OCI-LY7 (cell line): ENCODE data around the gene PRX. TPM values are rescaled to one million over a fixed set of nuclear protein-coding genes. Genes with fewer than 3 reads are reported as not detected.
"Not testable (repeated sequence)": the region's sequence is repeated elsewhere in the genome, so short reads cannot be mapped to it uniquely, and the experiment has no call there.

Experiments used
- BruUV-seq: library from RNA; stranded (reverse); fragments of 400-500 nt; replicated peaks from 2 replicates; lab custom pipeline; 2021; lab: Mats Ljungman, UMichigan
- CTCF ChIA-PET: fragments of 300-600 bp; sonication (Branson Sonifier 250); formaldehyde crosslinking; loops from one replicate; lab custom pipeline; 2022; ENCODE audit warnings: antibody characterized with exemption; ENCODE audit not compliant: unreplicated experiment; lab: Charles Lee
- POLR2A ChIA-PET: fragments of 300-600 bp; sonication (Branson Sonifier 250); formaldehyde crosslinking; loops from one replicate; lab custom pipeline; 2022; ENCODE audit warnings: antibody characterized with exemption; lab: Charles Lee
- DNase-seq: peaks from one replicate; pipeline ENCODE4 v3.0.0-alpha.2; 2015; ENCODE audit warnings: low spot score
- H2AFZ ChIP-seq: fragments of 200-600 bp; sonication (generic), shearing (Covaris generic); 2 replicates; pipeline ENCODE4 v1.6.1; 2014; ENCODE audit warnings: mild to moderate bottlenecking, antibody characterized with exemption, low read length, moderate library complexity
- H3K27ac ChIP-seq: fragments of 200-600 bp; sonication (generic); 2 replicates; pipeline ENCODE4 v1.5.1; 2014; ENCODE audit warnings: mixed run types, low read depth, mild to moderate bottlenecking, moderate library complexity, low read length, inconsistent platforms; ENCODE audit not compliant: poor library complexity, severe bottlenecking
- H3K36me3 ChIP-seq: fragments of 200-600 bp; sonication (generic); 2 replicates; pipeline ENCODE4 v1.6.1; 2014; ENCODE audit warnings: mild to moderate bottlenecking, antibody characterized with exemption, low read length, moderate library complexity, mixed read lengths; ENCODE audit not compliant: insufficient read depth
- H3K4me1 ChIP-seq: fragments of 200-600 bp; sonication (generic); 2 replicates; pipeline ENCODE4 v1.5.1; 2014; ENCODE audit warnings: mild to moderate bottlenecking, low read length; ENCODE audit not compliant: insufficient read depth, poor library complexity, severe bottlenecking
- H3K4me2 ChIP-seq: fragments of 200-600 bp; sonication (generic); 2 replicates; pipeline ENCODE4 v1.6.1; 2014; ENCODE audit warnings: mild to moderate bottlenecking, low read length
- H3K4me3 ChIP-seq: fragments of 200-600 bp; sonication (generic); 2 replicates; pipeline ENCODE4 v1.5.1; 2014; ENCODE audit warnings: mild to moderate bottlenecking, low read depth, low read length; ENCODE audit not compliant: poor library complexity, severe bottlenecking
- H3K79me2 ChIP-seq: fragments of 200-600 bp; sonication (generic); 2 replicates; pipeline ENCODE4 v1.6.1; 2016; ENCODE audit warnings: low read depth, mild to moderate bottlenecking, low read length, moderate library complexity, mixed read lengths; ENCODE audit not compliant: insufficient read depth
- H3K9me2 ChIP-seq: fragments of 200-600 bp; sonication (generic); 2 replicates; pipeline ENCODE4 v1.6.1; 2016; ENCODE audit warnings: mild to moderate bottlenecking, low read length, mixed read lengths; ENCODE audit not compliant: insufficient read depth
- H3K9me3 ChIP-seq: fragments of 200-600 bp; sonication (generic); 2 replicates; pipeline ENCODE4 v1.6.1; 2014; ENCODE audit warnings: mild to moderate bottlenecking, mixed run types, low read length, mixed read lengths
- H4K20me1 ChIP-seq: fragments of 200-600 bp; sonication (generic); 2 replicates; pipeline ENCODE4 v1.6.1; 2014; ENCODE audit warnings: mild to moderate bottlenecking, antibody characterized with exemption, low read length, moderate library complexity, mixed read lengths; ENCODE audit not compliant: insufficient read depth
- CTCF ChIP-seq: fragments of 200-600 bp; sonication (generic); conservative IDR thresholded peaks from 2 replicates; pipeline ENCODE4 v1.5.1; 2014; ENCODE audit warnings: mild to moderate bottlenecking, antibody characterized with exemption, low read length, moderate library complexity, mixed read lengths
- EZH2phosphoT487 ChIP-seq: fragments of 200-600 bp; sonication (generic); IDR thresholded peaks from 2 replicates; pipeline ENCODE4 v1.6.1; 2018; ENCODE audit warnings: low read depth, borderline replicate concordance, mild to moderate bottlenecking, mixed run types, antibody characterized with exemption, low read length, moderate library complexity, mixed read lengths
- intact Hi-C: fragments of 100-400 bp; cut with micrococcal nuclease; formaldehyde crosslinking; loops from one replicate; pipeline ENCODE4 v1.10.0; 2022; ENCODE audit not compliant: unreplicated experiment
- total RNA-seq, 2 experiments: library from RNA; depleted of rRNA in 1 of 2; stranded (reverse); fragments of >200 nt in 1 of 2; shearing (Covaris generic) in 1 of 2; gene quantifications; 2 replicates each; pipeline ENCODE4 v1.2.3, GENCODE V29; 2014 to 2022

The PRX gene
- total RNA-seq, 2 experiments from 2014 or later, result 2.2 to 4.9 TPM

- Histone ChIP-seq H2AFZ (no peak overlapping the region), H3K79me2 (no peaks in the 10 kb centered on the region), H4K20me1 (no peaks in the 10 kb centered on the region), H3K4me1 (peaks cover 38% of the 10 kb centered on the region), H3K36me3 (no peaks in the 10 kb centered on the region), H3K4me3 (no peak overlapping the region), H3K4me2 (no peak overlapping the region), H3K9me3 (no peaks in the 10 kb centered on the region), H3K27ac (no peak overlapping the region), H3K9me2 (no peaks in the 10 kb centered on the region)
- DNase-seq, result no peak
- CTCF ChIA-PET, result interaction anchor here (0.6 kb wide), 1 partner anchor 9 kb away, joined by 3 read pairs; no protein-coding TSS in a partner anchor
- no TSS peak for BruUV-seq
- POLR2A ChIA-PET, result interaction anchor here (0.6 kb wide), 2 partner anchors 12 to 106 kb away, joined by 3 read pairs; no protein-coding TSS in a partner anchor
- intact Hi-C loops, result no loop called here
- no peak for TF ChIP-seq EZH2phosphoT487
- no peak for TF ChIP-seq CTCF
Observed at GRCh38 chr19:40431698-40432097, 18.5 kb upstream of the PRX start.

- H3K27ac ChIP-seq, CTCF ChIA-PET, BruUV-seq, H3K36me3 ChIP-seq, intact Hi-C loops, H3K79me2 ChIP-seq, H2AFZ ChIP-seq, H3K9me3 ChIP-seq, DNase-seq, H3K9me2 ChIP-seq, H3K4me3 ChIP-seq, H4K20me1 ChIP-seq, H3K4me2 ChIP-seq: not testable (repeated sequence)
- POLR2A ChIA-PET, result interaction anchor here (1.0 kb wide), 1 partner anchor 13 kb away, joined by 8 read pairs; no protein-coding TSS in a partner anchor
- peaks cover 30% of the 10 kb centered on the region for H3K4me1 ChIP-seq
Observed at GRCh38 chr19:40430242-40430641, 17.1 kb upstream of the PRX start.

- H3K4me3 ChIP-seq, DNase-seq, BruUV-seq, H3K27ac ChIP-seq, POLR2A ChIA-PET, H3K36me3 ChIP-seq, CTCF ChIA-PET, H3K9me3 ChIP-seq, H3K4me2 ChIP-seq, H2AFZ ChIP-seq, H3K9me2 ChIP-seq, H4K20me1 ChIP-seq: not testable (repeated sequence)
- intact Hi-C loops, result loop anchor here (10.0 kb wide), 1 partner anchor 143 kb away; the partner anchor contains the start of gene AKT2
- Histone ChIP-seq H3K79me2 (peaks cover 11% of the 10 kb centered on the region; the same call in 1 of the 2 replicates), H3K4me1 (peaks cover 17% of the 10 kb centered on the region)
Observed at GRCh38 chr19:40428197-40428596, 15.0 kb upstream of the PRX start.
